A549 (cell line): ENCODE results near the gene SRCIN1. TPM values are rescaled to one million over a fixed set of nuclear protein-coding genes. Genes with fewer than 3 reads are reported as not detected.

Experiments
- ATAC-seq, 2 experiments: fragments of 200-7000 bp in 1 of 2; fragments of >200 bp in 1 of 2; cut with Nextera tagmentation in 1 of 2; cut with Tn5 transposase in 1 of 2; 3 replicates each; pipeline versions ENCODE4 v1.8.0 to v1.9.1; 2018 to 2020; ENCODE audit warnings: mild to moderate bottlenecking in 1 of 2, moderate library complexity in 1 of 2
- CTCF ChIA-PET: fragments of 300-600 bp; sonication (Branson Sonifier 250); formaldehyde crosslinking; extraction: SDS; loops from one replicate; lab custom pipeline; 2021; ENCODE audit warnings: antibody characterized with exemption, inconsistent platforms; lab: Yijun Ruan, JAX
- POLR2A ChIA-PET: fragments of 350-600 bp; formaldehyde crosslinking; extraction: SDS; loops from one replicate; lab custom pipeline; 2021; ENCODE audit warnings: antibody characterized with exemption, inconsistent platforms; lab: Yijun Ruan, JAX
- DNase-seq, 2 experiments: peaks; one replicate each; pipeline versions ENCODE4 v3.0.0 to v3.0.0-alpha.2; 2011 to 2016; ENCODE audit warnings: low read depth in 1 of 2, low spot score in 1 of 2
- FAIRE-seq: peaks from 2 replicates; lab custom pipeline; 2011; peaks lifted over from hg19 to GRCh38; lab: Jason Lieb, UNC
- H3K27ac ChIP-seq, 2 experiments: fragments of >200 bp; sonication (Bioruptor Twin); formaldehyde crosslinking; 3 replicates each; pipeline ENCODE4 v1.5.1; 2016 to 2017
- H3K4me1 ChIP-seq: fragments of >200 bp; sonication (Bioruptor Twin); formaldehyde crosslinking; 3 replicates; pipeline ENCODE4 v1.6.1; 2016
- H3K4me2 ChIP-seq: fragments of >200 bp; sonication (Bioruptor Twin); formaldehyde crosslinking; 3 replicates; pipeline ENCODE4 v1.6.1; 2016
- H3K4me3 ChIP-seq: fragments of >200 bp; sonication (Bioruptor Twin); formaldehyde crosslinking; 3 replicates; pipeline ENCODE4 v1.5.1; 2016
- H3K9me3 ChIP-seq: fragments of >200 bp; sonication (Bioruptor Twin); formaldehyde crosslinking; 3 replicates; pipeline ENCODE4 v1.6.1; 2016
- BHLHE40 ChIP-seq: IDR thresholded peaks from 2 replicates; pipeline ENCODE4 v1.6.1; 2012; ENCODE audit warnings: low read depth, low read length, inconsistent platforms
- CBX2 ChIP-seq: fragments of 200-600 bp; sonication (generic); IDR thresholded peaks from 2 replicates; pipeline ENCODE4 v1.6.1; 2016; ENCODE audit warnings: low read depth, mild to moderate bottlenecking, borderline replicate concordance
- CBX8 ChIP-seq: fragments of 200-600 bp; sonication (generic); IDR thresholded peaks from 2 replicates; pipeline ENCODE4 v1.6.1; 2016
- CEBPB ChIP-seq, 2 experiments: fragments of >200 bp in 1 of 2; sonication (Bioruptor Twin) in 1 of 2; formaldehyde crosslinking in 1 of 2; IDR thresholded peaks; 2 replicates each; pipeline ENCODE4 v1.6.1; 2012 to 2016
- EHMT2 ChIP-seq: fragments of 200-600 bp; sonication (generic); IDR thresholded peaks from 2 replicates; pipeline ENCODE4 v1.6.1; 2016; ENCODE audit warnings: antibody characterized with exemption, low read depth, mild to moderate bottlenecking, moderate library complexity
- EP300 ChIP-seq, 2 experiments: fragments of >200 bp; sonication (Bioruptor Twin); formaldehyde crosslinking; IDR thresholded peaks; 2 replicates in 1 of 2; 3 replicates in 1 of 2; pipeline ENCODE4 v1.6.1; 2016 to 2017
- FOSL2 ChIP-seq, 2 experiments: fragments of 450-650 bp in 1 of 2; fragments of >200 bp in 1 of 2; sonication (Bioruptor Twin) in 1 of 2; formaldehyde crosslinking; IDR thresholded peaks; 2 replicates each; pipeline versions ENCODE4 v1.5.0 to v1.6.1; 2016 to 2020; ENCODE audit warnings: mild to moderate bottlenecking in 1 of 2, moderate library complexity in 1 of 2
- GATA3 ChIP-seq: IDR thresholded peaks from 2 replicates; pipeline ENCODE4 v1.6.1; 2012; ENCODE audit warnings: borderline replicate concordance
- HDAC2 ChIP-seq: fragments of 200-600 bp; sonication (generic); IDR thresholded peaks from 2 replicates; pipeline ENCODE4 v1.6.1; 2016
- HOXB5 ChIP-seq: fragments of 250-450 bp; sonication (Bioruptor Pico); IDR thresholded peaks from 2 replicates; pipeline ENCODE4 v1.5.0; 2020; ENCODE audit warnings: mild to moderate bottlenecking, moderate library complexity
- JUNB ChIP-seq: fragments of >200 bp; sonication (Bioruptor Twin); formaldehyde crosslinking; IDR thresholded peaks from 2 replicates; pipeline ENCODE4 v1.6.1; 2016
- KDM1A ChIP-seq: fragments of 200-600 bp; sonication (generic); IDR thresholded peaks from 2 replicates; pipeline ENCODE4 v1.6.1; 2016; ENCODE audit warnings: low read depth, mild to moderate bottlenecking
- MAFK ChIP-seq: fragments of 450-650 bp; IDR thresholded peaks from 2 replicates; pipeline ENCODE4 v1.6.1; 2014; ENCODE audit not compliant: partially characterized antibody
- MAX ChIP-seq: IDR thresholded peaks from 2 replicates; pipeline ENCODE4 v1.6.1; 2012
- RCOR1 ChIP-seq: fragments of 150-350 bp; IDR thresholded peaks from 2 replicates; pipeline ENCODE4 v1.6.1; 2014; ENCODE audit warnings: antibody characterized with exemption, low read length, low read depth
- REST ChIP-seq: fragments of 200-600 bp; sonication (generic); IDR thresholded peaks from 2 replicates; pipeline ENCODE4 v1.6.1; 2016; ENCODE audit warnings: antibody characterized with exemption, mild to moderate bottlenecking, moderate library complexity
- RNF2 ChIP-seq: fragments of 200-600 bp; sonication (generic); IDR thresholded peaks from 2 replicates; pipeline ENCODE4 v1.6.1; 2016; ENCODE audit warnings: low read depth, mild to moderate bottlenecking, antibody characterized with exemption, moderate library complexity, borderline replicate concordance
- TFCP2L1 ChIP-seq: fragments of 250-450 bp; sonication (Bioruptor Pico); IDR thresholded peaks from 2 replicates; pipeline ENCODE4 v1.5.0; 2021; ENCODE audit warnings: mild to moderate bottlenecking
- ZFP36 ChIP-seq: fragments of 450-650 bp; IDR thresholded peaks from 2 replicates; pipeline ENCODE4 v1.6.1; 2014; ENCODE audit warnings: borderline replicate concordance; ENCODE audit not compliant: partially characterized antibody
- WGBS: methylation state at CpG from one replicate; pipeline ENCODE4 v1.1.6; 2017; ENCODE audit errors: missing lambda C conversion rate; 5-methylcytosine and 5-hydroxymethylcytosine counted together
- polyA plus RNA-seq, 4 experiments: library from polyadenylated mRNA; depleted of rRNA in 3 of 4; stranded (reverse); fragments of >200 nt; fragmentation: RNase III in 1 of 4; extraction: RNeasy Plus Mini Kit Qiagen cat#74134 plus additional on column Dnase treatment in 1 of 4; gene quantifications; 2 replicates in 3 of 4; 3 replicates in 1 of 4; pipeline ENCODE4 v1.2.3, GENCODE V29; 2011 to 2017

SRCIN1 gene
- polyA plus RNA-seq, 2 of the 4 experiments (the other 2 are of a cell fraction) = 1.4 to 2.1 TPM

- POLR2A ChIA-PET = interaction anchor here (0.6 kb wide), 1 partner anchor 11 kb away, joined by 3 read pairs; no protein-coding TSS in a partner anchor
- no peak for DNase-seq
- Histone ChIP-seq H3K27ac (no peak overlapping the region), H3K4me3 (no peak overlapping the region), H3K4me1 (peaks cover 12% of the 10 kb centered on the region), H3K4me2 (no peak overlapping the region), H3K9me3 (no peaks in the 10 kb centered on the region)
- no peak for FAIRE-seq
- ATAC-seq = no peak
- 85% methylated on average over 21 of the region's 21 CpGs for WGBS
- TF ChIP-seq REST (no peak), MAFK (no peak), HOXB5 (CRISPR knock-in tag) (no peak), HDAC2 (no peak), CBX2 (no peak), CEBPB (IDR thresholded peaks at IDR 0.05) (no peak), EP300 (IDR thresholded peaks at IDR 0.05) (no peak), BHLHE40 (no peak), JUNB (no peak), ZFP36 (no peak), RCOR1 (no peak), MAX (no peak), FOSL2 (IDR thresholded peaks at IDR 0.05) (no peak), FOSL2 (CRISPR knock-in tag; IDR thresholded peaks at IDR 0.05) (no peak), EHMT2 (no peak), RNF2 (no peak), KDM1A (no peak), GATA3 (no peak)
- CTCF ChIA-PET = interaction anchor here (1.1 to 4.5 kb wide), 2 partner anchors 12 to 93 kb away, joined by 3 to 30 read pairs; no protein-coding TSS in a partner anchor
Observed at GRCh38 chr17:38569701-38570512, 35.8 kb downstream of the SRCIN1 start.

GRCh38 chr17:38568845-38569510 is 36.8 kb downstream of the SRCIN1 start:
- ChIA-PET CTCF (interaction anchor here (0.6 to 4.5 kb wide), 4 partner anchors 11 to 136 kb away, joined by 3 to 30 read pairs (median 3); no protein-coding TSS in a partner anchor), POLR2A (interaction anchor here (0.6 kb wide), 1 partner anchor 10 kb away, joined by 3 read pairs; no protein-coding TSS in a partner anchor)
- no peak overlapping the region for H3K27ac ChIP-seq
- no peak for TF ChIP-seq CBX8
- no peak for TF ChIP-seq MAX
- TF ChIP-seq TFCP2L1 (CRISPR knock-in tag) = no peak
- H3K4me1 ChIP-seq = peaks cover 12% of the 10 kb centered on the region
- FAIRE-seq (no peak), ATAC-seq (no peak), DNase-seq (no peak)
- WGBS = 55% methylated on average over 8 of the region's 9 CpGs
- no peaks in the 10 kb centered on the region for H3K9me3 ChIP-seq
- no peak overlapping the region for H3K4me3 ChIP-seq
- no peak overlapping the region for H3K4me2 ChIP-seq
